NB4 (cell line): ENCODE measurements around the gene TSHZ2.
"Not testable (repeated sequence)": the region's sequence is repeated elsewhere in the genome, so short reads cannot be mapped to it uniquely, and the experiment has no call there.

Experiments used
- DNase-seq: peaks from one replicate; pipeline ENCODE4 v3.0.0; 2010; ENCODE audit warnings: low read depth
- H3K4me3 ChIP-seq: one replicate; pipeline ENCODE4 v1.5.1; 2011; ENCODE audit warnings: mild to moderate bottlenecking, low read depth, low read length, moderate library complexity
- CTCF ChIP-seq: IDR thresholded peaks from one replicate; pipeline ENCODE4 v1.5.1; 2012; ENCODE audit warnings: low read depth, low read length
- MAX ChIP-seq: IDR thresholded peaks from 2 replicates; pipeline ENCODE4 v1.6.1; 2011; ENCODE audit warnings: low read depth, low read length
- MYC ChIP-seq: IDR thresholded peaks from 2 replicates; pipeline ENCODE4 v1.6.1; 2011; ENCODE audit warnings: low read depth, low read length
- POLR2A ChIP-seq: IDR thresholded peaks from 2 replicates; pipeline ENCODE4 v1.6.1; 2011; ENCODE audit warnings: mild to moderate bottlenecking; ENCODE audit not compliant: insufficient read length; ENCODE audit errors: extremely low read depth

TSHZ2 gene

GRCh38 chr20:53321596-53321995, 349.4 kb downstream of the TSHZ2 start:
- DNase-seq, result peak; percentile 11
- no peak overlapping the region for H3K4me3 ChIP-seq
- no peak for TF ChIP-seq MAX
- no peak for TF ChIP-seq MYC
- TF ChIP-seq CTCF, result no peak
- TF ChIP-seq POLR2A, result no peak

- DNase-seq, result no peak
- H3K4me3 ChIP-seq, result no peak overlapping the region
- no peak for TF ChIP-seq CTCF
- TF ChIP-seq MYC, result no peak
- TF ChIP-seq MAX, result no peak
- no peak for TF ChIP-seq POLR2A
Measured at GRCh38 chr20:53322651-53323050, 350.5 kb downstream of the TSHZ2 start.

GRCh38 chr20:53323460-53323859, 351.3 kb downstream of the TSHZ2 start:
- not testable (repeated sequence) for H3K4me3 ChIP-seq, DNase-seq

GRCh38 chr20:53324816-53325215, 352.7 kb downstream of the TSHZ2 start:
- DNase-seq, result no peak
- TF ChIP-seq MYC, result no peak
- TF ChIP-seq MAX, result no peak
- no peak for TF ChIP-seq POLR2A
- no peak for TF ChIP-seq CTCF
- H3K4me3 ChIP-seq, result no peak overlapping the region

GRCh38 chr20:53328961-53329360, 356.8 kb downstream of the TSHZ2 start:
- no peak overlapping the region for H3K4me3 ChIP-seq
- no peak for DNase-seq
- TF ChIP-seq CTCF, result no peak
- TF ChIP-seq MAX, result no peak
- no peak for TF ChIP-seq POLR2A
- TF ChIP-seq MYC, result no peak

GRCh38 chr20:53329781-53330180, 357.6 kb downstream of the TSHZ2 start:
- H3K4me3 ChIP-seq, result no peak overlapping the region
- DNase-seq, result no peak
- TF ChIP-seq POLR2A (no peak), CTCF (no peak), MAX (no peak), MYC (no peak)
